ENCODE data around the gene DHX38.

DNA sequence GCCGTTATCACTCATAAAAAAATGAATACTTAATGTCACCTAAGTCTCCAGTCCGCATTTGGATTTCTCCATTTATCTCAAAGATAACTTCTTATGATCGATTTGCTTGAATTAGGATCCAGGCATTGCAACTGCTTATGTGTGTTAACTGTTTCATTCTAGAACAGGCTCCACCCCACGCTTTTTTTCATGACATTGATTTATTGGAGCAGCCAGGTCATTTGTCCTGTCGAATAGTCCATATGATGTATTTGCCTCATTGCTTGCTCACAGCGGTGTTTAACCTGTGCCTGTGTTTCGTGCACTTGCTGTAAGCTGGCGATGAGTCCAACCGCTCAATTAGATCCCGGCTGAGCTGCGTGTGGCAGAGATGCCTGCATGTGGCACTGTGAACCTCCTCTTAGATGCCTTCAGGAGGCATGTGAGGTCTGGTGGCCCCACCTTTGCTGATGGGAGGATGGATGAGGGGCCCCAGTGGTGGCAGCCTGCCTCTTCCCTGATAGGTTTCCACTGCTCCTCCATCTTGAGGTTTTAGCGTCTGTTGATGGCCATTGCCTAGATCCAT is 16.4 kb downstream of the DHX38 start:
- TF ChIP-seq REST (IDR thresholded peaks at IDR 0.05; ENCODE audit: insufficient read depth in 1 of 2, low read depth in 2 of 2, low read length in 2 of 2) (no peak), SIN3A (IDR thresholded peaks at IDR 0.05; ENCODE audit: borderline replicate concordance, insufficient read depth, low read length) (no peak), POLR2AphosphoS5 (IDR thresholded peaks at IDR 0.05; ENCODE audit: low read depth, low read length) (no peak), TAF1 (IDR thresholded peaks at IDR 0.05; ENCODE audit: borderline replicate concordance, insufficient read depth, low read length) (no peak)

Data from PFSK-1 (cell line).